SH-SY5Y (cell line): Measurements from ENCODE around the gene SPI1.
A peak's percentile ranks its signal among the peaks of the same experiment; 100 is the strongest.

Experiments
- GATA2 ChIP-seq: IDR thresholded peaks from 2 replicates; pipeline ENCODE4 v1.6.1; 2011; ENCODE audit warnings: mild to moderate bottlenecking, low read depth, low read length
- GATA3 ChIP-seq: IDR thresholded peaks from 2 replicates; pipeline ENCODE4 v1.6.1; 2011; ENCODE audit warnings: low read depth, mild to moderate bottlenecking, low read length, moderate library complexity

Gene SPI1

DNA sequence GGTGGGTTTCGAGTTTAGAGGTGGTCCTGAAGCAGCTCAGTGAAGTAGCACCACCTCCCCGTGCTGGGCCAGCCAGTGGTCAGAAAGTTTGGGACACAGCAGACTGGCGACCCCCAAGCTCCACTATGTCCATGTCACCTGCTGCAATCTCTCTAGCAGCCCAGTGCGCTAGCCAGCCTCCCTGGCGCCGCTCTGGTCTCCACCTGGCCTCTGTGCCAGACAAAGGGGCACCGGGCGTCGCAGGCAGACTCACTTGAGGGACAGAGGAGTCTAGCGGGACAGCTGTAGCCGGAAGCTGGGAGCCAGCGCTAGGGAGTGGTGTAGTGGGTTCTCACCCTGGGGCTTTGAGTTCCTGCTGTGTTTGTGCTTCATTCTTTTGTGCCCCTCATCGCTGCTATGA, 51.3 kb downstream of the SPI1 start:
- TF ChIP-seq GATA3 (no peak), GATA2 (no peak)

DNA sequence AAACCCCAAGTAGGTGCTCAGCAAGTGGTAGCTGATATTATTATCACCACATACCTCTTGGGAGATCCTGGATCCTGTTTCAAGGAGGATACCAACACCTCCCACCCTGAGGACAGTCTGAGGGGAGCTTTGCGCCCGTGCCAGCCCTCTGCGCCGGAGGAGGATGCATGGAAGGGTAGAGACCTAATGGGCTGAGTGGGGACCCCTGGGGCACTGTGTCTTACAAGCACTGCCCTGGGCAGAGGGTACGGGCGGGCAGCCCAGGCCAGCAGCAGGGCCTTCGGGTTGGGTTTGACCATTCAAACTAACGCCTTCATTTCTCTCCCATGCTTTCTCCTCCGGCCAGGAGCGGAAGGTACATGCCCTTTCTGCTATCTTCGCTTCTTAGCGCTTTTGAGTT, 52.1 kb downstream of the SPI1 start:
- no peak for TF ChIP-seq GATA2
- TF ChIP-seq GATA3 = no peak

DNA sequence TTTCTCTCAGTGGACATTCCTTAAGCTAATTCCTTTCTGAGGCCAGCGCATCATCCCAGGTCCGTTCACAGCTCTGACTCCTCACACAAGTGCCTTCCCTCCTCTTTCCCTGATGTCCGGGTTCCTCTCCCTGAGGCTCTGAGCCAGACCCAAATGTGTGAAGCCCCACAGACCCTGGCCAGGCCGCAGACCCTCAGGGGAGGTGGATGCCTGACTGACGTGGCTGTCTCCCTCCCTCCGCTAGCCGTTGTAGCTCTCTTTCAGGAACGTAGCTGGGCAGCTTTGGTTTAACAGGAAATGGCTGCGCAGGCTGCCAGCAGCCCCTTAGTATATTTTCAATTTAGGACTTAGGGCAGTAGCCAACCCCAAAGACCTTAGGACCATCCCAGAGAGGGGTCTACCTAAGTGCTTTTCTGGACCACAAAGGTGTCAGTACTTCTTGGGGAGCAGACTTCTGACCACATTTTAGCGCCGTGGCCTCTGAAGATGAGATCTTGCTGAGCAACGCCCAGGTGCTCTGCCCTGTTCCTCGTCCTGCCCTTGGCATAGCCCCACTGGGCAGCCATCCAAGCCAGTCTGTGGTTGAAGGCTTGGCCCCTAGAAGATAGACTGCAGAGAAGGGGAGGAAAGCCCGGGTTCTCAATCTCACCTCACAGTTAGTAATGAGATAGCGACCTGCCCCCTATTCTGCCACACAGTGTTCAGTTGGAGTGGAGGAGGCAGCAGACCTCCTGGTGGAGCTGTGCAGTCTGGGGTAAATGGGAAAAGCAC, 52.9 kb downstream of the SPI1 start:
- TF ChIP-seq GATA2 = no peak
- no peak for TF ChIP-seq GATA3

DNA sequence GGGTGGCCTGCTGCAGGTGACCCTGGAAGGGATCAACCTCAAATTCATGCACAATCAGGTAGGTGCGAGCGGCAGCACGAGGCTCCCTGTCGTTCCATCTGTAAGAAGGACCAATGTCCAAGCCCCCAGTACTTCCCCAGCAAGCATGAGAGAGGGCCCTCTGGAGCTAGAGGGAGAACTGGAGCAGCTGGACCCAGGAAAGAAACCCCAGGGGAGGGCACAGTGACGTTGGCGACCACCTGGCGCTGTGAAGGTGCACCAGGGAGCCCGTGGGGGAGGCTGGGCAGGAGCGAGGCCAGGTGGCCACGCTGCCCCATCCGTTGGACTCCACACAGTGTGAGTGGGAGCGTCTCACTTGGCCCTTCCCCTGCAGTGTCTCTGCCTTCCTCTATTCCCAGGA, 53.8 kb downstream of the SPI1 start:
- TF ChIP-seq GATA2 (no peak), GATA3 (no peak)

DNA sequence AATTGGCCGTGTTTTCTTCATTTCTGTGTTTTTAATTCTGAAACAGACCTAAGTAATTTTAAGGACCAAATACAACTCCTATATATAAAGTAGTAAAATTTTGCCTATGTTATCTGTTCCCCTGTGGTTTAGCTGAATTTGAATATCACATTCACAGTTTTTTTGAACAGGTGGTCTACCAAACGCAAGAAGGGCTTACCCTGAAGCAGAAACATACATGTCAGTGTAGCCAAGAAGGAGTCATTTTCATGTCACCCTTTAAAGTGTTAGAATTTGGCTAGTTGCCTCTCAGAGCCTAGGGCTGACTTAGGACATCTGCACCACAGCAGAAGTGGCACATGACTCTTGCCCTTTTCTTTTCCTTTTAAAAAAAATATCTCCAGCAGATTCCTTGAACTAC, 60.2 kb downstream of the SPI1 start:
- TF ChIP-seq GATA2 (no peak), GATA3 (no peak)

DNA sequence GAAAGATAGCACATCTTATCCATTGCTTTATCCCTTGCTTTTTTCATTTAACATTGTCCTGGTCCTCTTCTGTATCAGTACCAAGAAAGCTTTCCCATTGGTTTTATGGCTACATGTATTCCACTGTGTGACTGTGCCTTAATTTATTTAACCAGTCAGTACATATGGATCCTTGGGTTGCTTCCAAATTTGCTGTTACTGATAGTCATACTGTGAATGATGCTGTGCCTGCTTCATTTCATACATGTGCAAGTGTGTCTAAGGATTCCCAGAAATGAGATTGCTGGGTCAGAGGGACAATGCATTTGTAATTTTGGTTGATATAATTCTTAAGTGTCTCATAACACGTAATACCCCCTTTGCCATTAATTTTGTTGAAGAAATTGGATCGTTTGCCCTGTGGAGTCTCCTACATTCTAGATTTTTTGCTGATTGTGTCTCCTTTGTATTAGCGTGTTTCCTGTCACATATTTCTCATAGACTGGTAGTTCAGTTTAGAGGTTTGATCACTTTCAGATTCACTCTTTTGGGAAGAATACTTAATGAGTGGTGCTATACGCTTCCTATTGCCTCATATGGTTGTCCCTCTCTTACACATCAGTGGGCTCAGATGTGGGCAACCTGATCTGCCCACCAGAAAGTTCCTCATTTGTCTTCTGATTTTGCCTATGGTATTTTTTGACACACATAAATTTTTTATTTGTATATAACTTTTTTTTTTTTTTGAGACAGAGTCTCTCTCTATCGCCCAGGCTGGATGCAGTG, 61.1 kb downstream of the SPI1 start:
- TF ChIP-seq GATA3 (no peak), GATA2 (no peak)

DNA sequence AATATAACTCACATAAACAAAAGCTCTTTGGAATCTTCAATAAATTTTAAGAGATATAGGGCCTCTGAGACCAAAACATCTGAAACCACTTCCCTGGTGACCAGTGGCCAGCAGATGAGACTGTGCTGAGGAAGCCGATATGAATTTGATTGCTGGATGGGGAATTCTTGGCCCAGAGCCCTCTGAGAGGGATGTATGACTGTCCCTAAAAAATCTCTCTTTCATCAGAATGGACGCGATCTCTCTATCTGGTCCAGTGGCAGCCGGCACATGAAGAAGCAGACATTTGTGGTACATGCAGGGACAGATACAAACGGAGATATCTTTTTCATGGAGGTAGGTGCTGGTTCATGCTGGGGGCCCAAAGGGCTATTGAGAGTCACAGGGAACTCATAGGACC, 63.4 kb downstream of the SPI1 start:
- TF ChIP-seq GATA3 = no peak
- TF ChIP-seq GATA2 = peak; percentile 70

DNA sequence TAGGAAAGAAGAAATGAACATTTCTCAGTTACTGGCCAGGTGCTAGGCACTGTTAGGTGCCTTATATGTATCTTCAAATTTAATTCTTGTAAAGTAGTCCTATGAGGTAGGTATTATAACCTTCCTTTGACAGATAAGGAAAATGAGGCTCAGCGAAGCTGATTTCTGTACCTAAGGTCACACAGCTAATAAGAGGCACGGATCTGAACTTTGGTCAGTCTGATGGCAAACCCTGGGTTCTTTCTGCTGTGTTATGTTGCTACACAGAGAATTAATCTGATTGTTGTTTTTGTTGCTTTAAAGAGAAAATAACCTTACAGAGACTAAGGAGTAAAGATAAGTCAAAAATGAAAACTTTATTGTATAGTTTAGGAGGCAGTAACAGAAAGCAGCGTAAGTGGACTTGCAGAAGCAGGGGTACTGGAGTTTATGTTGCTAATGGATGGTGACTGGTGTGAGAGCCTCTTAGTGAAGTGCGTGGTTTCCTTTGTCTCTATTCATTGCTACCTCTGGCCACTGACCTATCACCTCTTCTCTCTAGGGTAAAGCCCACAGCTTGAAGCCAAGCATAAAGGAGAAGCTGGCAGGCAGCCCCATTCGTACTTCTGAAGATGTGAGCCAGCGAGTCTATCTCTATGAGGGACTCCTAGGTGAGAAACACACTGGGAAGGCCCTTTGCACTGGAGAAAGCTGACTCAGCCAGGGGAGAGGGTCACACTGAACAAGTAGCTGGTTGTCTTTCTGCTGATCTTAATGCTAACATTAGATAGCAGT, 70.1 kb downstream of the SPI1 start:
- TF ChIP-seq GATA3 (no peak), GATA2 (no peak)

DNA sequence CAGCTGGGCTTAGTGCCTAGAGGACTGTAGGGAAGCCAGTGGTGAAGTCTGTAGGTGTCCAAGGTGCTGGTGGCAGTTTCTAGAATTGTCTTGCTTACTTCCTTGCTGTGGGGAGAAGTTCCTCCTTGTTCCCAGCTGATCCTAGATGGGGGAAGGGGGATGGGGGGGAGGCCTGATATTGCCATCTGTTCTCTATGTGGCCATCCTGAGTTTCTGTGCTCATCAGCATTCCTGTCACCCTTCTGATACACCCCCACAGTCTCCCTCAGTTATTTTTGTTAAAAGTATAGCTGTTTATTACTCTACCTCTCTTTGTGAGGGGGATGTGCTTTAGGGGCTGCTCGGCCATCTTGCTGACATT, 71.9 kb downstream of the SPI1 start:
- TF ChIP-seq GATA2 (no peak), GATA3 (no peak)

DNA sequence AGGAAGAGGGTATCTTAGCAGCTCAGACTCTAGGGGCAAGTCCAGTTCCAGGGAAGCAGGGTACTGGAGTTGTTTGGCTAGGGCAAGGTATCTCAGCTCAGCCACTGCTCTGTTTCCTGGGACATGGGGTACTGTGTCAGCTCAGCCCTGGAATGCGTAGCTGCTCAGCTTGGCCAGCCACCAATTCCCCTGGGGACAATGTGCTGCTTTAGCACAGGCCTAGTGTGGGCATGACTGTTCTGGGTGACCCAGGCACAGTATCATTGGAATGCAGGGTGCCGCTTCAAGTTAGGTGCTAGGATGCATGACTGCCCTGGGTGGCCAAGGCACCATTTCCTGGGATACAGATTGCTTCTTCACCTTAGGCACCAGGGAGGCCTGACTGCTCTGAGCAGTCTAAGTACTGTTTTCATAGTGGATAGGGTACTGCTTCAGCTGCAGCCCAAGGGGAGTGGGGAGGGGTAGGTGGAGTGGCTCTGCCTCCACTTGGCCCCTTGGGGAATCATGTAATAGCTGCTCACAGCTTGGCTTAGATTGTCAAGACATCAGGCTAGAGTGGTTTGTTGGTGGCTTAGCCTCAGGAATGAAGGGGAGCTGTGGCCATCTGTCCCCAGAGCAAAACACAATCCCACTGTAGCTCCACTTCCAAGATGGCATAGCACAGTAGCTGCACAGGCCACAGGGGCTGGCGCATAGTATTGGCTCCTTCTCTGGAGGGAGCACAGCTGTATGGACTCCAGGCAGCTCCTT, 72.4 kb downstream of the SPI1 start:
- TF ChIP-seq GATA3 = no peak
- TF ChIP-seq GATA2 = no peak
